ENCODE measurements around the gene PGP. TPM values are rescaled to one million over a fixed set of nuclear protein-coding genes. Genes with fewer than 3 reads are reported as not detected.
A peak's percentile ranks its signal among the peaks of the same experiment; 100 is the strongest.

The PGP gene
- total and polyA plus RNA-seq, 10 of the 15 experiments (the other 5 are each of a cell fraction or from before 2014, with no cell fraction given): 0.42 to 28.0 (median 12.1) TPM

GRCh38 chr16:2207872-2208271 lies 6.8 kb downstream of the PGP start:
- peaks cover 6% of the 10 kb centered on the region; the same call in 1 of the 2 replicates for H3K4me1 ChIP-seq (ENCODE audit: control insufficient read depth, insufficient read depth, low read length)
- no peaks in the 10 kb centered on the region for H3K9me3 ChIP-seq (replicated peaks; ENCODE audit: control insufficient read depth, insufficient read depth, low read length)
- CTCF ChIA-PET: no interaction called here
- DNase-seq (ENCODE audit: low read depth, low spot score): no peak
- intact Hi-C loops (cut with micrococcal nuclease; ENCODE audit: unreplicated experiment): loop anchor here (5.0 kb wide), 1 partner anchor 44 kb away; the partner anchor contains the start of gene ECI1
- 88% methylated on average over 7 of the region's 9 CpGs for WGBS (ENCODE audit: insufficient coverage, insufficient replicate concordance, low lambda C conversion rate, missing lambda C conversion rate)
- RAD21 ChIA-PET (ENCODE audit: unreplicated experiment): no interaction called here
- H3K27me3 ChIP-seq (replicated peaks in 1 of 2; ENCODE audit: control insufficient read depth in 2 of 2, insufficient read depth in 2 of 2, low read length in 1 of 2): no peaks in the 10 kb centered on the region
- in situ Hi-C loops (cut with MboI): no loop called here
- TF ChIP-seq MAX (IDR thresholded peaks at IDR 0.05; ENCODE audit: low read depth, low read length) (no peak), FOXM1 (IDR thresholded peaks at IDR 0.05; ENCODE audit: low read depth, low read length) (no peak), STAT1 (conservative IDR thresholded peaks at IDR 0.05) (no peak), IRF4 (IDR thresholded peaks at IDR 0.05; ENCODE audit: low read depth, low read length) (no peak), E2F8 (IDR thresholded peaks at IDR 0.05; ENCODE audit: low read depth, partially characterized antibody) (no peak), RAD51 (IDR thresholded peaks at IDR 0.05) (no peak), ZNF217 (IDR thresholded peaks at IDR 0.05) (no peak), EP300 (IDR thresholded peaks at IDR 0.05; ENCODE audit: borderline replicate concordance in 1 of 2, control insufficient read depth in 1 of 2, low read depth in 2 of 2, low read length in 2 of 2) (no peak), SUZ12 (IDR thresholded peaks at IDR 0.05; ENCODE audit: unreplicated experiment) (no peak), REST (IDR thresholded peaks at IDR 0.05; ENCODE audit: low read depth, low read length) (no peak), SREBF2 (IDR thresholded peaks at IDR 0.05; ENCODE audit: low read length) (no peak)
- SMC1A ChIA-PET (ENCODE audit: uncharacterized antibody, unreplicated experiment): no interaction called here
- TSS peak; percentile 20 for BruUV-seq (replicated peaks)
- H4K20me1 ChIP-seq (ENCODE audit: control insufficient read depth, insufficient read depth): no peaks in the 10 kb centered on the region
- H3K9ac ChIP-seq (ENCODE audit: control insufficient read depth, insufficient read depth, low read length): no peak overlapping the region
- no peak overlapping the region for H3K4me3 ChIP-seq
- no peak overlapping the region for H2AFZ ChIP-seq (ENCODE audit: control insufficient read depth, low read depth, low read length)
- POLR2A ChIA-PET: no interaction called here
- no peak for FAIRE-seq
- ATAC-seq: no peak
- no peak overlapping the region for H3K27ac ChIP-seq (ENCODE audit: control insufficient read depth, insufficient read depth)
- peaks cover 8 to 19% of the 10 kb centered on the region in 2 experiments; a peak in 3 of 4 replicates for H3K36me3 ChIP-seq (ENCODE audit: control insufficient read depth in 2 of 2, insufficient read depth in 2 of 2, low read length in 1 of 2)
- H3K79me2 ChIP-seq (ENCODE audit: control insufficient read depth, insufficient read depth, low read length): peaks cover 21% of the 10 kb centered on the region
- H3K4me2 ChIP-seq (ENCODE audit: control insufficient read depth, insufficient read depth): no peak overlapping the region
